PC-3 (cell line): ENCODE results near the gene LHFPL2.

Experiments
- CTCF ChIP-seq: fragments of 300-600 bp; sonication (generic); conservative IDR thresholded peaks from 2 replicates; pipeline ENCODE4 v1.5.1; 2017; ENCODE audit warnings: antibody characterized with exemption, low read depth, mild to moderate bottlenecking, low read length
- EZH2 ChIP-seq: fragments of 300-600 bp; sonication (generic); IDR thresholded peaks from one replicate; pipeline ENCODE4 v1.6.1; 2017; ENCODE audit warnings: antibody characterized with exemption, mild to moderate bottlenecking, low read length; ENCODE audit not compliant: unreplicated experiment
- EZH2phosphoT487 ChIP-seq: fragments of 300-600 bp; sonication (generic); IDR thresholded peaks from 2 replicates; pipeline ENCODE4 v1.6.1; 2018; ENCODE audit warnings: mild to moderate bottlenecking, antibody characterized with exemption, low read length, borderline replicate concordance

- TF ChIP-seq CTCF (no peak), EZH2 (no peak), EZH2phosphoT487 (no peak)
These were observed 23.6 kb downstream of the LHFPL2 start for GRCh38 chr5:78624992-78625391.
